GM21825 (cell line): Measurements from ENCODE around the gene C16orf89.

ENCODE experiments used
- ATAC-seq: cut with Tn5 transposase; IDR thresholded peaks from one replicate; pipeline ENCODE4 v1.9.1; 2021; ENCODE audit warnings: mild to moderate bottlenecking, moderate library complexity; ENCODE audit not compliant: unreplicated experiment

The C16orf89 gene

DNA sequence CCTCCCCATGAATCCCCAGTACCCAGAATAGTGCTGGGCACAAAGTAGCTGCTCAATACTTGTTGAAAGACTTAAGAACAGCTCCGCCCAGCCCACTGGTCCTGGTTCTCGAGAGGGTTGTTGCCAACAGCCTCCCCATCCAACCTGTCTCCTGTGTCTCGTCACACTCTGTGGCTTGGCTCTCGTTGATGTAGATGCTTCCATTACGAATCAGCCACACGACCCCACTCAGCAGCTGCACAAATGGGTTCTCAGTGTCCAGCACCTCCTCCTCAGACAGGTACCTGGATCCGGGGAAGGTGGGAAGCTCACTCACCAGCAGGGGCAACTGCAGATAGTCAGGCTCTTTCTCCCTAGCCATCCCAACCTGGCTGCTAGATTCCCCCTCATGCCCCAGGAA lies 34.2 kb downstream of the C16orf89 start:
- ATAC-seq = no peak

DNA sequence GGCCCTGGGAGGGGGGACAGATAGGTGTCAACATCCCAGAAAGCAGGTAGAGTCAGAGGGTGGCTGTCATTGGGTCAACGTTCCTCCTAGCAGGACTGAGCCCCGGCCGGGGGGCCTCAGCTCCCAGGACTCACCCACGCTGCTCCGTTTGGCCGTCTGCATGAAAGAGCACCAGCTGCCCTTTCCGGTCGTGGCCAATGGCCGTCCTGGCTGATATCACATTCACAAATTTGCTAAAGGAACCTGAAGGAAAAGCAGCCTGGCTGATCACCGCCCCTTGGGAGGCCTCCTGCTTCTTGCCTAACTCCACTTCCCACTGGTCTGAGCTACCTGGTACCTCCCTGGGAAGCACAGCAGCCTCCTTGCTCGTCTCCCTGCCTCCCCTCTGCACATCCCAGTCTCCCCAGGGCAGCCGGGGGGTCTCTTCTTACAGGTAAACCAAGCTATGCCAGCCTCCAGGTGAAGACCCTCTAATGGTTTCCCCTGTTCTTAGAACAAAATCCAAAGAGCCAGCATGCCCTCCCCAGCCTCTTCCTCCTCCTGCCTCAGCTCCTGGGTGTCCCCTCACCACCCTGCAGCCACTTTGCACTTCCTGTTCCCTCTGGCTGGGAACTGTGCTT lies 35.4 kb downstream of the C16orf89 start:
- no peak for ATAC-seq

DNA sequence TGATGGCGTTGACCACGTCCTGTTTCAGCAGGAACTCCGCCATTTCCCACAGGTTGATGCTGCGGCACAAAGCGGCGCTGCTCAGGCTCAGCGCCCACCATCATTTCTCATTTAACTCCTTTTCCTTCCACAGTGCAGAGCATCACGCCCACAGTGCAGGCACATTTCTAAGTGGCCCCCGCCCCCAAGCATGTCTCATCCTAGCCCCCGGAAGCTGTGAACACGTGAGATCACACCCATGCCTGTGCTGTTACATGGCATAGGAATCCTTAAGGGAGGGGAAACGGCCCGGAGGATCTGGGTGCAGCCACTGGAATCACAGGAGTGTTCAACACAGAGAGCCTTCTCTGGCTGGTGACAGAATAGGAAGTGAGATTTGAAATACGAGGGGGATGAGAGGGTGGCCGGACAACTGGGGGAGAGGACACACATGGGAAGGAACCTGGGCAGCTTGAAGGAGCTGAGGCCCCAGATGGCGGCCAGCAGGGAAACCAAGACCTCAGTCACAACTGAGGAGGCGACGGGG lies 36.7 kb downstream of the C16orf89 start:
- ATAC-seq = no peak

DNA sequence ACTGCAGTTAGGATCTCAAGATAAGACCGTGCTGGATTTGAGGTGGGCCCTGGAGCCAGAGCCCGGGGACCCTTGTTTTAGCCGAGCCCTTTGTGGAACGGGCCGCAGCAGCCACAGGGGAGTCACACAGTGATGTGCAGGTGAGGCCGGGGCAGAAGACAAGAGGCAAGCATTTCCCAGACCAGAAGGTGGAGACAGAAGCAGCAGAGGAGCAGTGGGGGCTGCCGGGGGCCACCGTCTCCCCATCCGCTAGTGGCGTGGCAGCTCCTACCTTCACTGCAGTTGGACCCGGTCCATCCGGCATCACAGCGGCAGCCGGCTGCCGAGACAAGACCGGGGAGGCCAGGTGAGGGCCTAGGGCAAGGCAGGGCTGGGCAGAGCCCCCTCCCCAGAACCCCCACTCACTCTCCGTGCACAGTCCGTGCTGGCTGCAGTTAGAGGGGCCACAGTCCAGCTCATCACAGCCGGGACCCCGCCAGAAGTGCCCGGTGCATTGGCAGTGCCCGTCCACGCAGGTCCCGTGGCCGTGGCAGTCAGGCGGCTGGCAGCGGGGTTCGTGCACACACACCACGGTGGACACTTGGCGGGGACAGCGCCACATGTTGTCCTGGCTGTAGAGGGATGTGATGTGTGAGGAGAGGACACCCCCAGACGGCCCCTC lies 38.1 kb downstream of the C16orf89 start:
- no peak for ATAC-seq

DNA sequence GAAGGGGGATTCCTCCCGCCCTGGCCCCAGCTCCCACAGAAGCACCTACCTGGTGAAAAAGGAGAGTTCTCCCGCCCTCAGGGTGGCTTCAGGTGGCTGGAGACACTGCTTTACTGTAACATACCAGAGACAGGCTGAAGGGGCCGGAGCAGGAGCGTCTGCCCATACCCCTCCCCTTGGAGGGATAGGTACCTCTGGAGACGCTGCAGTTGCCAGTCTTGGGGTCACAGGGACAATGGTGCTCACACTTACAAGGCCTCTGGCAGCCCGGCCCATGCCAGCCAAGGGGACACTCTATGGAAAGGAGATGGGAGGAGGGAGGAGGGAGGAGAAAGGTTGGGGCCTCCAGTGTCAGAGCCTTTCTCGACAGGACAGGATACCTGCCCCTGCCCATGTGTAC lies 38.7 kb downstream of the C16orf89 start:
- ATAC-seq = no peak

DNA sequence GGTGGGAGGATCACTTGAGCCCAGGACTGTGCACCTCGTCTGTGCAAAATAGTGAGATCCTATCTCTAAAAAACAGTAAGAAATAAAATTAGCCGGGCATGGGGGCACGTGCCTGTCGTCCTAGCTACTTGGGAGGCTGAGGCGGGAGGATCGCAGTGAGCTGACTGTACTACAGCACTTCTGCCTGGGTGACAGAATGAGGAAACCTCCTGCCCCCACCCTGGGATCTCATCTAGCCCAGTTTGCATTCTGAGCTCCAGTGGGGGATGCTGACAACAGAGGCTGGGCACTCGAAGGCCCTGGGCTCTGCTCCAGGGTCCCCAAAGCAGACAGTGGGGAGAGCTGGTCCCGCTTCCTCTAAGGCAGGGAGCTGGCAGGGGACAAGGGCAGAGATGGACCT lies 39.1 kb downstream of the C16orf89 start:
- ATAC-seq = no peak

DNA sequence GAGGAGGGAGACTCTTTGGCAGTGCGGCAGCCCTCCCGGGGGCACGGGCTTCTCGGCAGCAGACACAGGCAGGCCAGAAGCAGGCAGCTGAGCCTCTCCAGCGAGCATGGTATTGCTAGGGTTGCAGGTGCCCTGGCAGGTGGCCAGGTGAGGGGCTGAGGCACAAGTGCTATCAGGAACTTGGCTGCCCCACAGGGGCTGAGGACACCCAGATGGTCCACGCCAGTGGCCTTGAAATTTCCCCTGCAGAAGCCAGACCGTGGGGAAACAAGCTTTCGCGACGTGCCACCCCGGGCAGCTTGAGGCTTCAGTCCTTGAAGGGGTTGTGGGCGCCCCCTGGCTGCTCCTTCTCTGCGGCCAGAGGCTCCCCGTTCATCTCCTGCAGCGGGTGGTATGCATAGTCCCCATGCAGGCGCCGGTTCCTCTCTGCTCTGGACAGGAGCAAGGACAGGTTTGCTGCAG lies 40.6 kb downstream of the C16orf89 start:
- no peak for ATAC-seq

DNA sequence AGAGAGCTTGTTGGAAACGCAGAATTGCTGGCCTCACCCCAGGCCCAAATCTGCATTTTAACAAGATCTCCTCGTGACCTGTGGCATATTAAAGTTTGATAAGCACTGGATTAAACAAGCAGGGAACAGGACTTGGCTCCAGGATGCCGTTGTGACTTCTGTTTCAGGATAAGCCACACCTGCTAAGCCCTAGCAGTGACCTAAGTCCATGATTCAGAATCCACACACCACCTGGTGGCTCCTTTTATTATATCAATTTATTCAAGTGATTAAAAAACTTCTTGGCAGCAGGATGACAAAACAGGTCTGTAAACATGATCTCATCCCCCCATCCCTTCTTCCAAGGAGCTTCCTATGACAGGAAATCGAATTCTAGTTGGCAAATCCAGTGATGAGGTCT lies 41.1 kb downstream of the C16orf89 start:
- no peak for ATAC-seq

DNA sequence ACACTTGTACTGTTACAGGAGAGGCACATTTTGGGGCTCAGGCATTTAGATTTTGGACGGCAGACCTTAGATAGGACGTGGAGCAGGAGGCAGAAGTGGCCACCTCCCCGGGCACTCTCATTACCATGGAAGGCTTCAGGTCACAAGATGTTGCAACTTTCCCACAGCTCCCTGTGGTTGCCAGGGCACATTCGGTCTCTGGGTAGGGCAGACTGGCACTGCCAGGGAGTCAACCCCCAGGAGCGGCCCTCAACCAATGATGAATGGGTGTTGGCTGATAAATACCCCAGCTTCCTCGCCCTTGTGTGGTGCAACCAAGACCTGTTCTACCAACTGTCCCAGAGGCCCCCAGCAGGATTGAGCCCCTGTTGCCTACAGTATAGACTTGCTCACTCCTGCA lies 43.2 kb downstream of the C16orf89 start:
- ATAC-seq = no peak

DNA sequence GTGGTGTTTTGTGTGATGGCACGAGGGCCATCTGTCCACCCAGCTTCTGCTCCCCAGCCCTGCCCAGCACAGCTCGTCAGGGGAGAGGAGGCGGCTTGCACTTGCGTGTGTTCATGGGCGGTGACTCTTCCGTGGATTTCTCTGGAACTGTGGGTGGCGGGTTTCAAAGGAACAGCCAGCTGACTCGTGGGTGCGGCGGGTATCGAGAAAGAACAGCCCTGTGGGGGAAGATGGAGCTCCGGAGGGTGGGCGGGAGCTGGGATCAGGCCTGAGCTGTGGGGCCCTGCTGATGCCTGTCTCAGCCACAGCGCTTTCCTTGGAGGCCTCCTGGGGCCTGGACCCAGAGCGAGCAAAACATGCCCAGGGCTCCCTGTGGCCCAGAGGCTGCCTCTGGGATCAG lies 45.2 kb downstream of the C16orf89 start:
- ATAC-seq = no peak

DNA sequence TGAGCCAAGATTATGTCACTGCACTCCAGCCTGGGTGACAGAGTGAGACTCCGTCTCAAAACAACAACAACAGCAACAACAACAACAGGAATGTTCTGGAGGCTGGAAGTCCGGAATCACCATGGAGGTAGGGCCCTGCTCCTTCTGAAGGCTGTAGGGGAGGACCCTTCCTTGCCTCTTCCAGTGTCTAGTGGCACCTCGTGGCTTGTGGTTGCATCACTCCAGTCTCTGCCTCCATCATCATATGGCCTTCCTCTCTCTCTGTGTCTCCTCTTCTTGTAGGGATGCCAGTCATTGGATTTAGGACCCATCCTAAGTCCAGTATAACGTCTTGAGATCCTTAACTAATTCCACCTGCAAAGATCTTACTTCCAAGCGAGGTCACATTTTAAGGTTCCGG lies 46.0 kb downstream of the C16orf89 start:
- no peak for ATAC-seq

DNA sequence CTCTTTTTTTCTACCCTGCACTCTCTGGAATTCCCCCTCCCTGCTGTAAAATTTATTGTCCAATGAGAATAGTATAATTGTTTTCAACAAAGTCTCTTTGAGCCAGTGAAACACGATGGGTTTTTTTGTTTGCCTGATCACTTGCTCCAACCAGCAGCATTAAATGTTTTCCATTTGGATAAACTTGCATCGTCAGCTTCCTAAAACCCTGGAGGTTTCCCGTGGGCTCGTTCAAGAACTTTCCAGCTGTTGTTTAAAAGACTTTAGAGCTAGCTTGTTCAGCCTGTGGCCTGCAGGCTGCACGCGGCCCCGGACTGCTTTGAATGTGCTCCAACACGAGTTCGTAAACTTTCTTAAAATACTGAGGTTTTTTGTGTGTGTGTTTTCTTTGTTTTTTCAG lies 47.0 kb downstream of the C16orf89 start:
- no peak for ATAC-seq

DNA sequence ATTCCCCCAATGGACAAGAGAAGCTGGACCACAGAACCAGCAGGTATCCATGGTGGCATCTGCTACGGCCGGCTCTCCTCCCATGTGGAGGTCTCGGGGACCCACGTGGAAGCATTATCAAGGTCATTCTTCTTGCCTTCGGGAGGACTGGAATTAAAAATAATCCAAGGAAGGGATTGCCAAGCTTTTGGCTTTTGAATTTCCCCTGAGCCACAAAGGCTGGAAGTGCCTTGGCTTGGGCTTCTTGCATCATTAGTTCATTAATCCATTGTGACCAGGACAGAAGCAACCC lies 48.1 kb downstream of the C16orf89 start:
- ATAC-seq = no peak

DNA sequence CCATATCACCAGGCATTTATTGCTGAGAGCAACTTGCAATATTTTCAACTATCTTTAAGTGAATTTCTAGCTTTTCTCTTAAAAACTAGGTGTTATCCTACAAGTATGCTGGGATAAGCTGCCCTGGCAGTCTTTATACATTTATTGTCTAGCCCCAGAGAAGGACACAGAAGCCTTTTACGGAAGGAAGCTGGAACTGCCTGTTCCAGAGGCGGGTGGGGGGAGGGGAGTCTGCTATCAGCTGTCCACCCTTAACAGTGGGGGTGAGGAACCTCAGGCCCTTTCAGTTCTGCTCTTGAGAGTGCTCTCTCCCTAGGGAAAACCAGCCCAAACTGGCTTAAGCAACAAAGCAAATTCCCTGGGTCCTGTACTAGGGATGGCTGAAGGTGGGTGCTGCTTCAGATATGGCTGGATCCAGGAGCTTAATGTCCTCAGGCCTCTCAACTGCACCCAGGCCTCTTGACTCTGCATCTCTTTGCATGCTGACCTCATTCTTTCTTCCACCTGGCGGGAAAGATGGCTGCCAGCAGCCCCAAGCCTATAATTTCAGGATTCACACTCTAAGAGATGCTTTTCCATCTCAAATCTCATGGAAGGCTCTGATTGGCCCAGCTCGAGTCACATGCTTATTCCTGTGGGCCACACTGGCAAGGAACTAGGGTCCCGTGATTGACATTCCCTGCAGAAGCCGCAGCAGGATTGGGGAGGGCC lies 48.6 kb downstream of the C16orf89 start:
- no peak for ATAC-seq

DNA sequence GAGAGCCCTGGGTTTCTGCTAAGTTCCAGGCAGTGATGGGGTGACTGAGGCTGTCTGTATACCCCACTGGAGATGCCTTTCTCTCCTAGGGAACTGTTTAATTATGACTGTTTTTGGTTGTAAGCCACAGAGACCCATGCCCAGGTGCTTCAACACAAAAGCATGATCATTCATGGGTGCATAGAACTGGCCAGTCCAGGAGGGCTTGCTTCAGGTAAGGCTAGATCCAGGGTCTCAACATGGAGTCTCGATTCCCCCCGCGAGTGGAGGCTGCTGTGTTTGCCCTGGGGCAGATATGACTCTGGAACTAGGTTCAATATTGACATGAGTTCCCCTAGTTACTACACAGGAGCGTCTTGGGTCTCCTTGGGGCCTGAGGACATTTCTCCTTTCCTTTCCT lies 49.9 kb downstream of the C16orf89 start:
- no peak for ATAC-seq

DNA sequence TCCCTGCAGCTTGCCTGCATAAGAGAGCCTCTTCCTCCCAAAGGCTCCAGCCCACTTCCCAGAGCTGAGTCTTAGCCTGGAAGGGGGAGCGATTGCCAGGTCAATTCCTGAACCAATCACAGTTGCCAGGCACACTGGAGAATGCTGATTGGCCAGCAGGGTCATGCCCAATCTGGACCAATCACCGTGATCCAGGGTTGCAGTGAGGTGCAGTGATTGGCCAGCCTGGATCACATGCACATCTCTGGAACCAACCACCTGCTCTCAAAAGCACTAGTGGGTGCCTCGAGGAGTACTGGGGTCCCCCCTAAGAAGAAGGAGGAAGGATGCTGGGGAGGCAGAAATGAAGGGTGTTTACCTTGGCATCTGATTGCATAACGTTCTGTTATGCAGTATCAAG lies 50.4 kb downstream of the C16orf89 start:
- no peak for ATAC-seq

DNA sequence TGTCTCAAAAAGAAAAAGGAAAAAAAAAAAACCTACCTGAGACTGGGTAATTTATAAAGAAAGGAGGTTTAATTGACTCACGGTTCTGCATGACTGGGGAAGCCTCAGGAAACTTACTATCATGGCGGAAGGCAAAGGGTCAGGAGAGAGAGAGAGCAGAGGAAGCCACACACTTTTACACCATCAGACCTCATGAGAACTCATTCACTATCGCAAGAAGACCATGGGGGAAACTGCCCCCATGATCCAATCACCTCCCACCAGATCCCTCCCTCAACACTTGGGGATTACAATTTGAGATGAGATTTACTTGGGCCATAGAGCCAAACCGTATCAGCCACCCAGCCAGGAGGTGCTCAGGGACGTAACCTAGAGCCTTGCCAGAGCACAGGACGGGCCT lies 52.9 kb downstream of the C16orf89 start:
- no peak for ATAC-seq

DNA sequence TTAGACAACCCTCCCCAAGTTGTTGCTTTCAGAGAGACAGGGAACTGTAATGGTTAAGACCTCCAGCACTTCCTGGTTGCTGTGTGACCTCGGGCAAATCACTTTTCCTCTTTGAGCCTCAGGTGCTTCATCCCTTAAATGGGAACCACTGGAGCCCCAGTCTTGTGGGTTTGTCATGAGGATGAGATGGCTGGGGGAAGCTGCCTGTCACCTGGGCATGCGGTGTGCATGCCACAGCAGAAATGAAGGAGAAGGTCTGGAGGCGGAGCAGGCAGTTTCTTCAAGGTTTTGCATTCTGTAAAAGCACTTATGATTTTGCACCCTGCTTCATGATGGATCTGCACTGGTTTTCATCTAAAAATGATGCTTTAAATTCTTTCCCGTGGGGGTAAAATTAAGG lies 54.1 kb downstream of the C16orf89 start:
- ATAC-seq = no peak

DNA sequence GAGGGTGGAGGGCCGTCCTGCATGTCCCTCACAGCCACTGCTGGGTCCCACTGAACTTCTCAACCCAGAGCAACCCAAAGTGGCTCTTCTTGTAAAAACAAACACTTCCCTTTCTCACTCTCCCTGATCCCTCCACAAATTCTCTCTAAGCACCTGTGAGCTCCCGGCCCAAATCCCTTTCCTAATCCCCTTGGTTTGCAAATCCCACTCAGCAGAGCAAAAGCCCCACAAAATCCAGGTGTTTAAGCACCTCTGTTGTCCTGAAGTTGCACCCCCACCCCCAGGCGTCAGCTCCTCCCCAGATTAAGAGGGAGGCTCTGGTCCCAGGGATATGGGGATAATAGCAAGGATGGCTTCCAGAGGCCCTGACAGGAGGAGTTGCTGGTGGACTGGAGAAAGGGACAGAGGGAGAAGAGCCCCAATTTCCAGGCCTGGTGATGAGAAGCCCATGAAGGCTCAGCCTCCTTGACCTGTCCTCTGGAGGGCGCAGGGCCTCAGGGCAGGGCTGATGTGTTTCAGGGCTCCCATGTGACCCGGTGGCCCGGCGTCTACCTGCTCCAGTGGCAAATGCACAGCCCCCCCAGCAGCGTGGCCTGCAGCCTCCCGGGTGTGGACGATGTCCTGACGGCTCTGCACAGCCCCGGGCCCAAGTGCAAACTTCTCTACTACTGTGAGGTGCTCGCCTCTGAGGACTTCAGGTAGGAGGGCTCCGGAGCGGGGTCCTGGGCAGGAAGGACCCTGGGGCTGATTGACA lies 55.0 kb downstream of the C16orf89 start:
- no peak for ATAC-seq

DNA sequence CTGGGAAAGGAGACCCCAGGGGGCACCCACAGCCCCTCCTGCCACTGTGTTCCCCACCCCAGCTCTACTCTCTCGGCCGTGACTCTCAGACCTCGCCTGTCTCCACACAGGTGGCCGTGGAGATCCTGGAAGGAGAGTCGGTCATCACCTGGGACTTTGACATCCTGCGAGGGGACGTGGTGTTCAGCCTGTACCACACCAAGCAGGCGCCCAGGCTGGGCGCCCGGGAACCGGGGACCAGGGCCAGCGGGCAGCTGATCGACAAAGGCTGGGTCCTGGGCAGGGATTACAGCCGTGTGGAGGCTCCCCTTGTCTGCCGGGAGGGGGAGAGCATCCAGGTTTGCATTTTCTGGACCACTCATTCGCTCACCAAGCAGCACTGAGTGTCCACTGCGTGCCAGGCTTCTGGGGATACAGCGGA lies 57.4 kb downstream of the C16orf89 start:
- no peak for ATAC-seq

DNA sequence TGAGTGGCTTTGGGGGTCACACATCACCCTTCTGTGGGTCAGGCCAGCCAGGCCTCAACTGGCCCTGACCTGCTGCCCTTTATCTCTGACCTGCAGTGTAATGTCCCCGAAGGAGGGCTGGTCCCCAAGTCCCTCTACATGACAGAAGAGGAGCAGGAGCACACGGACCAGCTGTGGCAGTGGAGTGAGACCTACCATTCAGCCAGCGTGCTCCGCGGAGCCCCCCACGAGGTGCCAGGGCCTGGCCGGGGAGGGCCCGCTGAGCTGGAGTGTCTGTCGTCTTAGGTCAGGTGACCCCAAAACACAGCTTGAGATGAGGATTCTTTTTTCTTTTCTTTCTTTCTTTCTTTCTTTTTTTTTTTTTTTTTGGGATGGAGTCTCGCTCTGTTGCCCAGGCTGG lies 58.5 kb downstream of the C16orf89 start:
- no peak for ATAC-seq
